ENCODE measurements around the gene CCNY.
"Not testable (repeated sequence)": the region's sequence is repeated elsewhere in the genome, so short reads cannot be mapped to it uniquely, and the experiment has no call there.

CCNY gene

GRCh38 chr10:35336084-35336831 lies at the start of gene CCNY:
CCNY (plus strand) TSS chr10:35336509; CDS start chr10:35337054, 545 bp downstream.
- DNase-seq, result peak; percentile 70

DNA sequence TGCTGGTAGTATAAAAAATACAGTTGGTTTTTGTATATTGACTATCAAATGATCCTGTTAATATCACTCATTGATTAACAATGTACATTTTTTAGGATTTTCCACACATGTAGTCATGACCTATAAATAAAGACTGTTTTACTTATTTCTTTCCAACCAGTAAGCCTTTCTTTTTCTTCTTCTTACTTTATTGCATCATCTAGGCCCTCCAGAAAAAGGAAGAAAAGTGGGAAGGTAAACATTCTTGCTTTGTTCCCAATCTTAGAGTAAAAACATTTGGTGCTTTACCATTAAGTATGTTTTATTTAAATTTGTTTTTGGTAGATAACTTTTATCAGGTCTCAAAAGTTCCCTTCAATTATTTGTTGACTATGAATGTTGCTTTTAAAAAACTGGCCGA lies 47.1 kb upstream of the CCNY start:
- DNase-seq, result no peak

- no peak for DNase-seq
Observed at GRCh38 chr10:35294506-35294905, 41.8 kb upstream of the CCNY start.

GRCh38 chr10:35299016-35299415 lies 37.3 kb upstream of the CCNY start:
- no peak for DNase-seq

GRCh38 chr10:35300063-35300699 lies 36.1 kb upstream of the CCNY start:
- DNase-seq, result peak; percentile 38

DNA sequence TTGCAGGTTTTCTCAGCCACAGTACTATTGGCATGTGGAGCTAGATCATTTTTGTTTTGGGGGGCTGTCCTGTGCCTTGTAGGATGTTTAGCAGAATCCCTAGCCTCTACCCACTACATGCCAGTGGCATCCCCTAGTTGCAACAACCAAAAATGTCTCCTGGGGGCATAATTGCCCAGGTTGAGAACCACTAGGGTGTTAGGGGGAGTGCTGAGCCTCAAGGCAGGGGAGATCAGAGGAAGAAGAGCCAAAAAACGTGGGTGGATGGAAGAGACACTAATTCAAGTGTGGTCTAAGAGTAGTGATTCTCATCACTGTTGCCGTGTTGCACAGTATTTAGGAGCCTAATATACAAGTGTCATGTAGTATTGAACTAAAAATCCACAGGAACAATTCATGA lies 31.7 kb upstream of the CCNY start:
- no peak for DNase-seq

DNA sequence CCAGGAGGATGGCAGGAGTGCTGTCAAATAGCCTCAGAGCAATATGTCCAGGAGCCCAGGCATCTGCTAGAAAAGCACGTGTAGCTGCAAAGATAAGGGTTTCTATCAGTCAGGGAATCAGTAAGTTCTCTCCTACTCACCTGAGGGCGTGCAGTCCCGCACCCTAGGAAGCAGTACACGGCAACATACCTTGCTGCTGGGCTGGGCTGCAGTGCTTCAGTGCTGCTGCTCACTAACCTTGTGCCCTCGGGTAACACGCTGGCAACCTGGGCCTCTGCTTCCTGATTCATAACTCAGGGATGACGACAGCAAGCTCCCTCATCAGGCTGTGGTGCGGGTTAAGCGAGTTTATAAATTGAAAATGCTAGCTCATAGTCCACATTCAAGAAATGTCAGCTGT lies 29.5 kb upstream of the CCNY start:
- DNase-seq, result no peak

DNA sequence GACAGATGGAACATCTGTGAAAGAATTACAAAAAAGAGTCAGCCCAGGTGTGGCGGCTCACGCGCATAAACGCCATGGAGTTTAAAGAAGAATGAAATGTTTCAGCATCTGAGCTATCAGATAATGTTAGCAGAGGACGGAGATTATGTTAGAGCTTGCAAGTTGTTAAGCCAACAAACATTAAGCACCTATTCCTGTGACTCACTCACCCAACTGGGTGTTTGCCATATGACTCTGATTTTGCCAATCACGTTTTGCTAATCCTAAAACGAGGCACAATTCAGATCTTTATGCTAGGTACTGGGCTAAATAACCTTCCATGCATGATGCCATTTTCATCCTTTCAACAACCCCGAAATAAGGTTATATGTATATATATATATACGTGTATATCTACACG lies 29.0 kb upstream of the CCNY start:
- DNase-seq, result peak; percentile 24

- DNase-seq, result no peak
Observed at GRCh38 chr10:35308809-35309208, 27.5 kb upstream of the CCNY start.

GRCh38 chr10:35314142-35314541 lies 22.2 kb upstream of the CCNY start:
- DNase-seq, result not testable (repeated sequence)

- not testable (repeated sequence) for DNase-seq
Observed at GRCh38 chr10:35315235-35315634, 21.1 kb upstream of the CCNY start.

DNA sequence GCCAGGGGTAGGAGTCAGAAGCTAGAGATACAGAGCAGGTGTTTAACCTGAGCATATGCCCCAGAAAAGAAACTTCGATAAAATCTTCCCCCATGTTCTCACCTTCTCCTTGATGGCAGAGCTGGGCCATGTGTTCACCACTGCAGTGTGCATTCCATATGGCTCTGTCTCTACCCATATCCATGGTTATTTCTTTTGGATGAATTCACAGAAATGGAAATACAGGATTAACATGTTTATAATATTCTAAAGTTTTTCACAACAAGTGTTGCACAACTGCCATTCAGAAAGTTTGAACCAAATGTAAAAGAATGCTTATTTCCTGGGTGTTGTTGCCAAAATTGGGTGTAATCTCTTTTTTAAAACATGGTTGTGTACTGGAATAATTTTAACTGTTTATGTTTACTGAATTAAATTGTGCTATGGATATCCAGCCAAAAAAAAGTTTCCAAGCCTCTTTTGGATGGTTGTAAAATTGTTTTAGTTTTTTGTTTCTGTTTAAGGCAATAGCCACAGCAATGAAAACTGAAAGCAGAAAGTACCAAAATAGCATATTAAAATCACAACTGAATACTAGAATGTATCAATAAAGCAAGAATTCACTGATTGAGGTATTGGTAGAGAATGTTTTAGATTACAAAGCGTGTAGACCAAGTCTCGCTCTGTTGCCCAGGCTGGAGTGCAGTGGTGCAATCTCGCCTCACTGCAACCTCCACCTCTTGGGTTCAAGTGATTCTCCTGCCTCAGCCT lies 19.9 kb upstream of the CCNY start:
- peak; percentile 21 for DNase-seq

DNA sequence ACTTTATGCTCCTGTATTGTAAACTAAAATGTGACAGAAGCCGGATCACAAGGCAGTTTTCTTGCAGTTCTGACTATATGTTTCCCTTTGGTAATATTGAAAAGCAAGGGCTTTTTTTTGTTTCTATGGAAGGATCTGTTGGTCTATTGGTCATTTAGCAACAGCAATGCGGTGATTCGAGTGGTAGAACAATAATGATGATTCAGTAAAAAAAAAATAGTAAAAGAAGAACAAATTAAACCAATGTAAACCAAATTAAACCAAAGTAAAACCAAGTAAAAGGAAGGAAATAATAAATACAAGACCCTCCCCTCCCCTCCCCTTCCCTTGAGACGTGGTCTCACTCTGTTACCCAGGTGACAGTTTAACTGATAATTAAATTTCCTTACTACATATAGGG lies 17.8 kb upstream of the CCNY start:
- no peak for DNase-seq

- DNase-seq, result no peak
Observed at GRCh38 chr10:35320341-35320740, 16.0 kb upstream of the CCNY start.

DNA sequence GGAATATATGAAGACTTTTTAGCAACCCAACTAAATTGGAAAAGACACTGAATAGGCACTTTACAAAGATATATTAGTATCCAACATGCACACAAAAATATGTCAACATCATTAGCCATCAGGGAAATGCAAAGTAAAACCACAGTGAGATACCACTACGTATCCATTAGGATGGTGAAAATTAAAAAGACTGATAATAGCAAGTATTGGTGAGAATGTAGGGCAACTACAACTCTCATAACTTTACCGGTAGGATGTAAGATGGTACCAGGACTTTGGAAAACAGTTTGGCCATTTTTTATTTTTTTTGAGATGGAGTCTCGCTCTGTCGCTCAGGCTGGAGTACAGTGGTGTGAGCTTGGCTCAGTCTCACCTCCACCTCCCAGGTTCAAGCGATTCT lies 13.7 kb upstream of the CCNY start:
- no peak for DNase-seq

GRCh38 chr10:35324196-35324595 lies 12.1 kb upstream of the CCNY start:
- DNase-seq, result peak; percentile 72

DNA sequence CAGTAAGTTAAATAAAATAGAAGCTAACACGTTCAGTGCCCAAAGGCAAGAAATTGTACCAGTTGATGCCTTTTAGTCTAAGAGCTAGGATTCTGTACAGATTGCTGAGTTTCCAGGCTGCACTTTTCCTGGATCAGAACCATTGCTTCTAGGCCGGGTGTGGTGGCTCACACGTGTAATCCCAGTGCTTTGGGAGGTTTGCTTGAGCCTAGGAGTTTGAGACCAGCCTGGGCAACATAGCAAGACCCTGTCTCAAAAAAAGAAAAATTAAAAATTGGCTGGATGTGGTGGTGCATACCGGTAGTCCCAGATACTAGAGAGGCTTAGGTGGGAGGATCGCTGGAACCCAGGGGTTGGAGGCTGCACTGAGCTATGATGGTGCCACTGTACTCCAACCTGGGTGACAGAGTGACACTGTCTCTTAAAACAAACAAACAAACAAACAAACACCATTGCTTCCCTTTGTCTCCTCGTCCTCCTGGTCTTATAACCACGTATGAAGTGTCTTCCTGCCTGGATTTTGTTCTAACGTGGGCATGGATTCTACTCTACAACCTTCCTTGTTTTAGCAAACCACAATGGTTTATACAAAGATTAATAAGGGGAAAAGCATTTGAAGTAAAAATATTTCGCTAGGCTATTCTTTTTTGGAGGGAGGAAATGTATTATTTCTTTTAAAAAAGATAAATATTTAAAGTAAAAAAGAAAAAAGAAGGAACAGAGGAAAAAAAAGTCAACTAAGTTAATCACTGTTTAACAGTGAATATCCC lies 9.7 kb upstream of the CCNY start:
- no peak for DNase-seq

- DNase-seq, result no peak
Observed at GRCh38 chr10:35327790-35328403, 8.4 kb upstream of the CCNY start.

GRCh38 chr10:35328404-35329037 lies 7.8 kb upstream of the CCNY start:
- peak; percentile 65 for DNase-seq

- no peak for DNase-seq
Observed at GRCh38 chr10:35329520-35329919, 6.8 kb upstream of the CCNY start.

DNA sequence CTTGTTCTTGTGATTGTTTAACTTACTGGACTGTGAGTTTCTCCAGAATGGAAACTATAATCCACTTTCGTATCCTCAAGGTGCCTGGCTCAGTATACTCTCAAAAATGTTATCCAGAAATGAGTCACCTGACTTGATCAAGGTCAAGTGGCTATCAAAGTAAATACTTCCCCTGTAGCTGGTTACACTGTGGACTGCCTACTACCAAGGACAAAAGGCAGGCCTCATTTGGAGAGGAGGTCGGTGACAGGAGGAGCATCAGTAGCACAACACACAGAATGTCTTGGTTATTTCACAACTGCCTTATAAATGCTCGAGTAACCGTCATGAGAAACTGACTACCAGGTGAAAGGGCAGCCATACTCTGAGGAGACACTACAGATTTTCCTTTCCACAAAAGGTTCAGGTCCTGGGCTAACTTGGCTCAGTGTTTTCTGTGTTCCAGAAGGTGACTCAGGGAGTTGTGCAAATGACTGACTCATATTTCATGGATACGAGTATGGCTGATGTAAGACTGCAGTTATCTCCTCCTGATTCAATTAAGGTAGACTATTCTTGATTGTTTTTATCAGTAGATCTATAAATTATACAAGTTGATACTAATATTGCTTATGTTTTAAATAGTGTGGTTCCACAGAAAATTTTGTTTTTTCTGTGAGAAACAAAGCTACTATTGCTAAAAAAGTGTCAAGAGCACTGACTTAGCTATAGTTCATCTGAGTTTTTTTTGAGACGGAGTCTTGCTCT lies 4.2 kb upstream of the CCNY start:
- peak; percentile 93 for DNase-seq

All from HCEC 1CT (cell line).